DND-41 (cell line): ENCODE measurements around the gene OSBPL5.

Experiments
- ATAC-seq: fragments of 200-7000 bp; cut with Tn5 transposase; 3 replicates; pipeline ENCODE4 v1.9.1; 2021; ENCODE audit warnings: low read depth; ENCODE audit not compliant: insufficient read depth
- DNase-seq: peaks from one replicate; pipeline ENCODE4 v3.0.0-alpha.2; 2020
- H2AFZ ChIP-seq: 2 replicates; pipeline ENCODE4 v1.6.0; 2012; ENCODE audit warnings: low read depth, low read length
- H3K27ac ChIP-seq: 2 replicates; pipeline ENCODE4 v1.5.1; 2012; ENCODE audit warnings: low read length, inconsistent platforms
- H3K27me3 ChIP-seq: fragments of 200-600 bp; sonication (generic); 2 replicates; pipeline ENCODE4 v1.6.0; 2012; ENCODE audit warnings: low read length, mild to moderate bottlenecking, inconsistent platforms; ENCODE audit not compliant: insufficient read depth, poor library complexity
- H3K36me3 ChIP-seq: 2 replicates; pipeline ENCODE4 v1.5.1; 2012; ENCODE audit warnings: low read length, inconsistent platforms; ENCODE audit not compliant: insufficient read depth
- H3K4me1 ChIP-seq: 2 replicates; pipeline ENCODE4 v1.5.1; 2012; ENCODE audit warnings: mild to moderate bottlenecking, low read length; ENCODE audit not compliant: insufficient read depth
- H3K4me2 ChIP-seq: 2 replicates; pipeline ENCODE4 v1.6.0; 2012; ENCODE audit warnings: mild to moderate bottlenecking, moderate library complexity, low read length, inconsistent platforms; ENCODE audit not compliant: insufficient read depth
- H3K4me3 ChIP-seq, 2 experiments: fragments of 200-600 bp in 1 of 2; shearing (Covaris generic) in 1 of 2; 2 replicates each; pipeline ENCODE4 v1.5.1; 2012 to 2016; ENCODE audit warnings: inconsistent platforms in 2 of 2, low read length in 2 of 2, mild to moderate bottlenecking in 2 of 2, low read depth in 1 of 2, moderate library complexity in 1 of 2
- H3K79me2 ChIP-seq: 2 replicates; pipeline ENCODE4 v1.6.0; 2012; ENCODE audit warnings: low read length, inconsistent platforms; ENCODE audit not compliant: insufficient read depth
- H3K9ac ChIP-seq: 2 replicates; pipeline ENCODE4 v1.6.0; 2012; ENCODE audit warnings: low read depth, mild to moderate bottlenecking, inconsistent platforms, low read length, moderate library complexity
- H3K9me3 ChIP-seq: 2 replicates; pipeline ENCODE4 v1.5.1; 2012; ENCODE audit warnings: low read length, moderate library complexity, mild to moderate bottlenecking, inconsistent platforms; ENCODE audit not compliant: insufficient read depth, severe bottlenecking
- H4K20me1 ChIP-seq: 2 replicates; pipeline ENCODE4 v1.6.0; 2012; ENCODE audit warnings: low read length; ENCODE audit not compliant: insufficient read depth
- EZH2 ChIP-seq: IDR thresholded peaks from 3 replicates; pipeline ENCODE4 v1.6.1; 2012; ENCODE audit warnings: borderline replicate concordance, low read depth, mild to moderate bottlenecking, moderate library complexity, low read length, inconsistent platforms; ENCODE audit not compliant: severe bottlenecking
- TF ChIP-seq, protein P1 (sequence below): IDR thresholded peaks from 2 replicates; pipeline ENCODE4 v1.5.1; 2012; ENCODE audit warnings: borderline replicate concordance, low read length, moderate library complexity, mild to moderate bottlenecking; ENCODE audit not compliant: poor library complexity, severe bottlenecking; ENCODE audit errors: extremely low read depth

OSBPL5 gene

DNA sequence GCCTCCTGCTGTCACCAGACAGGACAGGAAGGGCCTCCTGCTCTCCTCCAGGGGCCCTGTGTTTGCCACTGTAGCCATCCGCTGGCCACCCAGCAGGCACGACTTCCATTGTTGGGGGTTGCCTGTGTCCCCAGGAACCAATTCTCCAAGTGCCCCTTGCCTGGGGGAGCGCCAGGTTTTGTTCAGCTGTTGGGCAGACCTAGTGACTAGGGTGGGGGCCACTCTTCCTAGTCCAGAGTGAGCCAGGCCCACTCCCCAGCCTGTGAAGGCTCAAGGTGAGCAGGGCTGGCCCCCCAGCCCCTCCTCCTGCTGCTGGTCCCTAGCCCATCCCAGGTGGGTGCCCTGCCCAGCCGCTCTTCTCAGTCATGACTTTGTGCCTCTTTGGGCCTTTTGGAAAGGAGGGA lies 30.9 kb downstream of the OSBPL5 start:
- H3K79me2 ChIP-seq = peaks cover 73% of the 10 kb centered on the region
- DNase-seq (no peak), ATAC-seq (no peak)
- no peak overlapping the region for H3K4me2 ChIP-seq
- H4K20me1 ChIP-seq = peaks cover 97% of the 10 kb centered on the region
- TF ChIP-seq, protein P1, sequence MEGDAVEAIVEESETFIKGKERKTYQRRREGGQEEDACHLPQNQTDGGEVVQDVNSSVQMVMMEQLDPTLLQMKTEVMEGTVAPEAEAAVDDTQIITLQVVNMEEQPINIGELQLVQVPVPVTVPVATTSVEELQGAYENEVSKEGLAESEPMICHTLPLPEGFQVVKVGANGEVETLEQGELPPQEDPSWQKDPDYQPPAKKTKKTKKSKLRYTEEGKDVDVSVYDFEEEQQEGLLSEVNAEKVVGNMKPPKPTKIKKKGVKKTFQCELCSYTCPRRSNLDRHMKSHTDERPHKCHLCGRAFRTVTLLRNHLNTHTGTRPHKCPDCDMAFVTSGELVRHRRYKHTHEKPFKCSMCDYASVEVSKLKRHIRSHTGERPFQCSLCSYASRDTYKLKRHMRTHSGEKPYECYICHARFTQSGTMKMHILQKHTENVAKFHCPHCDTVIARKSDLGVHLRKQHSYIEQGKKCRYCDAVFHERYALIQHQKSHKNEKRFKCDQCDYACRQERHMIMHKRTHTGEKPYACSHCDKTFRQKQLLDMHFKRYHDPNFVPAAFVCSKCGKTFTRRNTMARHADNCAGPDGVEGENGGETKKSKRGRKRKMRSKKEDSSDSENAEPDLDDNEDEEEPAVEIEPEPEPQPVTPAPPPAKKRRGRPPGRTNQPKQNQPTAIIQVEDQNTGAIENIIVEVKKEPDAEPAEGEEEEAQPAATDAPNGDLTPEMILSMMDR = no peak
- TF ChIP-seq EZH2 = no peak
- no peak overlapping the region for H3K4me3 ChIP-seq
- H3K9me3 ChIP-seq = no peaks in the 10 kb centered on the region
- H2AFZ ChIP-seq = no peak overlapping the region
- peaks cover 14% of the 10 kb centered on the region for H3K4me1 ChIP-seq
- no peaks in the 10 kb centered on the region for H3K27me3 ChIP-seq
- peaks cover 50% of the 10 kb centered on the region for H3K36me3 ChIP-seq
- H3K27ac ChIP-seq = no peak overlapping the region
- no peak overlapping the region for H3K9ac ChIP-seq

DNA sequence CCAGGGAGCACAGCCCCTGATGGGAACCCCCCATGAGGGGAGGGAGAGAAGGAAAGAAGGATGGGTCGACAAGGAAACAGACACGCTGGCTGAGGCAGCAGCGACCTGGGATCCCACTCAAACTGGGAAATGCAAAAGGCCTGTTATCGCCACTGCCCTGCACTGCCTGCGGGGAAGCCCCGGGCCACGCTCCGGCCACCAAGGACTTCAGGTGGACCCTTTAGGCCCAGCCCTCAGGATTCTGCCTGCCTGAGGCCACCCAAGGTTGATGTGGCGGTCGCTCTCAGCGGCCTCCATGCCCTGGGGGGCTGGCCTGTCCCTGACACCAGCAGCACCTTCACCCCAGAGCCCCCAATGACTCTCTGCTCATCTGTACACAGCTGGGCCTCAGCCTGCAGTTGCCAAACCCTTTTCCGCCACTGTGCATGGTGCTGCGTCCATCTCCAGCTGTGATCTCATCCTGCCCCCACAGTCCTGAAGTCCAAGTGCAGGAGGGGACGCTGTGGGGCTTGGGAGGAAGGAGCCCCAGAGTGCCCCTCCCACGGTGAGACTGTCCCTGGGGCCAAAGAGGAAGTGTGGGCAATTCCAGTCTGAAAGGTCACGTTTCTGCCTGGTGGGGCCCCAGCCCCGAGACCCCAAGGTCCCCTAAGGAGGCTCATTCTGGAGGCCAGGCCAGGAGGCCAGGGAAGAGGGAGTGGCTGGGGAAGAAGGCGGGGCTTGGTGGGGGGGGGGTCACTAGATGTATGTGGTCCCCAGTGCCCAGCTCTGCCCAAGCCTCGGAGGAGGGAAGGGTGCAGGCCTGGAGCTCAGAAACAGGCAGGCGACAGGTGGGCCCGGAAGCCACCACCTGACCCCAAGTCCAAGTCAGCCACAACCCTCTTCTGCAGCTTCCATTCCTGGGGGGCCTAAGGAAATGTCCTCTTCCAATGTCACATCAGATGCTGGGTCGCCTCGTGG lies 31.6 kb downstream of the OSBPL5 start:
- TF ChIP-seq, protein P1 = no peak
- TF ChIP-seq EZH2 = no peak
- no peak overlapping the region for H3K9ac ChIP-seq

DNA sequence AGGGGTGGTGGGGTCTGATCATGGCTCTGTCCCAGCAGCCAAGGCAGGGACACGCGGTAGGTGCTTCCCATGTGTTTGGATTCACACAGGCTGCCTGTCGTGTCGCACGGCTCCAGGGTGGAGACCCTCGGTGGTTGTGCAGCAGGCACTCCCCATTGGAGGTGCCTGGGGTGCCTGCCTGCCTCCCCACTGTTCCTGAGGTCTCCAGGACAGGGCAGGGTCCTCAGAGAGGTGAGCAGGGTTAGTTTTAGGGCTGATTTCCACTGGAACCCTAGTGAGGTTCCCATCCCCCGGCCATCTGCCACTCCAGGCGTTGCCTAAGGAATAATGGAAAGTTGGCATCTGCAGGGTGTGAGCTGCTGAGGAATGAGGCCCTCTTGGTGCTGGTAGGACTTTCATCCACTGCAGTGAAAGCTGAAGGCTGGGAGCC lies 32.3 kb downstream of the OSBPL5 start:
- TF ChIP-seq, protein P1 = no peak
- no peak for TF ChIP-seq EZH2
- H3K4me1 ChIP-seq = peaks cover 9% of the 10 kb centered on the region
- no peak overlapping the region for H3K4me2 ChIP-seq
- H3K4me3 ChIP-seq = no peak overlapping the region
- no peak overlapping the region for H3K27ac ChIP-seq
- DNase-seq = no peak
- H3K79me2 ChIP-seq = peaks cover 59% of the 10 kb centered on the region
- no peaks in the 10 kb centered on the region for H3K9me3 ChIP-seq
- no peak overlapping the region for H3K9ac ChIP-seq
- H4K20me1 ChIP-seq = peaks cover 93% of the 10 kb centered on the region
- H3K36me3 ChIP-seq = peaks cover 61% of the 10 kb centered on the region
- no peak overlapping the region for H2AFZ ChIP-seq
- ATAC-seq = no peak
- no peaks in the 10 kb centered on the region for H3K27me3 ChIP-seq

More for the DNA sequence above, 31.6 kb downstream of the OSBPL5 start:
- Histone ChIP-seq H3K79me2 (peaks cover 66% of the 10 kb centered on the region), H4K20me1 (peaks cover 93% of the 10 kb centered on the region), H3K4me1 (peaks cover 14% of the 10 kb centered on the region), H3K9me3 (no peaks in the 10 kb centered on the region), H3K4me2 (no peak overlapping the region), H3K36me3 (peaks cover 56% of the 10 kb centered on the region), H3K4me3 (no peak overlapping the region), H3K27me3 (no peaks in the 10 kb centered on the region), H2AFZ (no peak overlapping the region), H3K27ac (no peak overlapping the region)
- no peak for ATAC-seq
- no peak for DNase-seq
